PC-9 (cell line): ENCODE measurements around the gene VAPB. TPM values are rescaled to one million over a fixed set of nuclear protein-coding genes. Genes with fewer than 3 reads are reported as not detected.

ENCODE experiments used
- BruUV-seq: library from RNA; stranded (reverse); fragments of 400-500 nt; replicated peaks from 2 replicates; lab custom pipeline; 2021; lab: Mats Ljungman, UMichigan
- CTCF ChIA-PET: fragments of 300-600 bp; sonication (Branson Sonifier 250); formaldehyde crosslinking; loops from one replicate; lab custom pipeline; 2022; ENCODE audit warnings: antibody characterized with exemption; lab: Charles Lee
- POLR2A ChIA-PET: fragments of 300-600 bp; sonication (Branson Sonifier 250); formaldehyde crosslinking; loops from one replicate; lab custom pipeline; 2022; ENCODE audit warnings: antibody characterized with exemption; ENCODE audit not compliant: unreplicated experiment; lab: Charles Lee
- DNase-seq, 2 experiments: peaks; one replicate each; pipeline versions ENCODE4 v3.0.0 to v3.0.0-alpha.2; 2015 to 2022; ENCODE audit warnings: mixed read lengths in 1 of 2
- H2AFZ ChIP-seq: fragments of 200-600 bp; sonication (generic); 2 replicates; pipeline ENCODE4 v1.8.1; 2017; ENCODE audit warnings: antibody characterized with exemption
- H3F3A ChIP-seq: fragments of 200-600 bp; sonication (generic); 2 replicates; pipeline ENCODE4 v1.8.1; 2017; ENCODE audit warnings: antibody characterized with exemption, mild to moderate bottlenecking, low read depth; ENCODE audit not compliant: insufficient read depth
- H3K27ac ChIP-seq: fragments of 200-600 bp; sonication (generic); 2 replicates; pipeline ENCODE4 v1.6.1; 2016; ENCODE audit warnings: mixed run types
- H3K27me3 ChIP-seq: fragments of 200-600 bp; sonication (generic); 2 replicates; pipeline ENCODE4 v1.6.1; 2016; ENCODE audit warnings: low read depth, mixed run types; ENCODE audit not compliant: insufficient read depth
- H3K36me3 ChIP-seq: fragments of 200-600 bp; sonication (generic); 2 replicates; pipeline ENCODE4 v1.6.1; 2016; ENCODE audit warnings: low read depth, mixed run types
- H3K4me1 ChIP-seq: fragments of 200-600 bp; sonication (generic); replicated peaks from 2 replicates; pipeline ENCODE4 v1.6.1; 2016; ENCODE audit warnings: mixed run types; ENCODE audit not compliant: insufficient read depth
- H3K4me2 ChIP-seq: fragments of 200-600 bp; sonication (generic); 2 replicates; pipeline ENCODE4 v1.6.1; 2017; ENCODE audit warnings: mixed run types
- H3K4me3 ChIP-seq: fragments of 200-600 bp; sonication (generic); 2 replicates; pipeline ENCODE4 v1.6.1; 2016; ENCODE audit warnings: mixed run types
- H3K79me2 ChIP-seq: fragments of 200-600 bp; sonication (generic); 2 replicates; pipeline ENCODE4 v1.6.1; 2017; ENCODE audit warnings: low read depth, mixed run types
- H3K9me2 ChIP-seq: fragments of 200-600 bp; sonication (generic); 2 replicates; pipeline ENCODE4 v1.8.1; 2017; ENCODE audit warnings: mild to moderate bottlenecking; ENCODE audit not compliant: insufficient read depth
- H3K9me3 ChIP-seq: fragments of 200-600 bp; sonication (generic); 2 replicates; pipeline ENCODE4 v1.8.1; 2016; ENCODE audit warnings: low read depth; ENCODE audit not compliant: insufficient read depth
- H4K20me1 ChIP-seq: fragments of 200-600 bp; sonication (generic); 2 replicates; pipeline ENCODE4 v1.8.1; 2017; ENCODE audit not compliant: insufficient read depth
- CTCF ChIP-seq: fragments of 200-600 bp; sonication (generic); conservative IDR thresholded peaks from 2 replicates; pipeline ENCODE4 v1.6.1; 2017; ENCODE audit warnings: mixed run types, antibody characterized with exemption, mild to moderate bottlenecking, moderate library complexity
- EZH2 ChIP-seq: fragments of 200-600 bp; sonication (generic); IDR thresholded peaks from 2 replicates; pipeline ENCODE4 v1.8.0; 2017; ENCODE audit warnings: antibody characterized with exemption, low read depth
- intact Hi-C: fragments of 100-400 bp; cut with micrococcal nuclease; formaldehyde crosslinking; loops from one replicate; pipeline ENCODE4 v1.10.0; 2022; ENCODE audit not compliant: unreplicated experiment
- total RNA-seq: library from RNA; stranded (reverse); gene quantifications from 2 replicates; pipeline ENCODE4 v1.2.3, GENCODE V29; 2021

The VAPB gene
- total RNA-seq, 1 experiment from 2014 or later: 80.6 TPM

GRCh38 chr20:58416057-58416456, 27.0 kb downstream of the VAPB start:
- H3K36me3 ChIP-seq: peaks cover 9% of the 10 kb centered on the region; the same call in 1 of the 2 replicates
- no peak for DNase-seq
- H3K79me2 ChIP-seq: peaks cover 54% of the 10 kb centered on the region
- peaks cover 13% of the 10 kb centered on the region for H4K20me1 ChIP-seq
- no peak overlapping the region for H3K4me2 ChIP-seq
- ChIA-PET POLR2A (no interaction called here), CTCF (no interaction called here)
- H3K27me3 ChIP-seq: no peaks in the 10 kb centered on the region
- peaks cover 17% of the 10 kb centered on the region for H3F3A ChIP-seq
- BruUV-seq: no TSS peak
- H3K4me3 ChIP-seq: no peak overlapping the region
- H3K27ac ChIP-seq: 0 out of 2 replicates have a peak overlapping the region, but pooled peaks have one; percentile 21
- no peaks in the 10 kb centered on the region for H3K4me1 ChIP-seq
- no peak overlapping the region for H2AFZ ChIP-seq
- intact Hi-C loops: loop anchor here (2.0 kb wide), 1 partner anchor 29 kb away; no protein-coding TSS in a partner anchor
- TF ChIP-seq EZH2: no peak
- no peaks in the 10 kb centered on the region for H3K9me3 ChIP-seq
- no peaks in the 10 kb centered on the region for H3K9me2 ChIP-seq

- no peak overlapping the region for H2AFZ ChIP-seq
- H3F3A ChIP-seq: peaks cover 15% of the 10 kb centered on the region
- no peak overlapping the region for H3K4me2 ChIP-seq
- H3K27ac ChIP-seq: no peak overlapping the region
- POLR2A ChIA-PET: no interaction called here
- H4K20me1 ChIP-seq: peaks cover 10% of the 10 kb centered on the region
- H3K79me2 ChIP-seq: peaks cover 49% of the 10 kb centered on the region
- no peak overlapping the region for H3K4me3 ChIP-seq
- no TSS peak for BruUV-seq
- H3K4me1 ChIP-seq: no peaks in the 10 kb centered on the region
- no peaks in the 10 kb centered on the region for H3K9me2 ChIP-seq
- intact Hi-C loops: loop anchor here (2.0 kb wide), 1 partner anchor 28 kb away; no protein-coding TSS in a partner anchor
- DNase-seq: no peak
- no peaks in the 10 kb centered on the region for H3K27me3 ChIP-seq
- CTCF ChIA-PET: no interaction called here
- peaks cover 9% of the 10 kb centered on the region; the same call in 1 of the 2 replicates for H3K36me3 ChIP-seq
- no peaks in the 10 kb centered on the region for H3K9me3 ChIP-seq
- TF ChIP-seq CTCF: no peak
- TF ChIP-seq EZH2: no peak
These were observed 27.8 kb downstream of the VAPB start for GRCh38 chr20:58416835-58417234.

GRCh38 chr20:58417438-58417837, 28.4 kb downstream of the VAPB start:
- no peak overlapping the region for H3K27ac ChIP-seq
- no peaks in the 10 kb centered on the region for H3K9me3 ChIP-seq
- H4K20me1 ChIP-seq: peaks cover 10% of the 10 kb centered on the region
- intact Hi-C loops: loop anchor here (2.0 kb wide), 1 partner anchor 27 kb away; no protein-coding TSS in a partner anchor
- no peak for DNase-seq
- no peaks in the 10 kb centered on the region for H3K9me2 ChIP-seq
- ChIA-PET POLR2A (no interaction called here), CTCF (no interaction called here)
- H3K79me2 ChIP-seq: peaks cover 43% of the 10 kb centered on the region
- no peak overlapping the region for H2AFZ ChIP-seq
- H3K36me3 ChIP-seq: peaks cover 9% of the 10 kb centered on the region; the same call in 1 of the 2 replicates
- H3K4me3 ChIP-seq: no peak overlapping the region
- no peaks in the 10 kb centered on the region for H3K4me1 ChIP-seq
- H3K4me2 ChIP-seq: no peak overlapping the region
- TF ChIP-seq CTCF: no peak
- TF ChIP-seq EZH2: no peak
- no TSS peak for BruUV-seq
- H3K27me3 ChIP-seq: no peaks in the 10 kb centered on the region
- H3F3A ChIP-seq: peaks cover 13% of the 10 kb centered on the region
